HUES6 (cell line): ENCODE measurements around the gene USP25.

Experiments used
- H3K27ac ChIP-seq: 2 replicates; pipeline ENCODE4 v1.7.0; 2013; ENCODE audit warnings: low read depth, mild to moderate bottlenecking, low read length, inconsistent platforms
- H3K27me3 ChIP-seq: 2 replicates; pipeline ENCODE4 v1.6.1; 2013; ENCODE audit warnings: low read length; ENCODE audit not compliant: control insufficient read depth, insufficient read depth
- H3K36me3 ChIP-seq: 2 replicates; pipeline ENCODE4 v1.6.1; 2013; ENCODE audit warnings: low read length; ENCODE audit not compliant: control insufficient read depth, insufficient read depth
- H3K4me1 ChIP-seq: 2 replicates; pipeline ENCODE4 v1.6.1; 2013; ENCODE audit warnings: low read length; ENCODE audit not compliant: control insufficient read depth, insufficient read depth
- H3K4me3 ChIP-seq: 2 replicates; pipeline ENCODE4 v1.5.1; 2013; ENCODE audit warnings: low read depth, low read length
- H3K9ac ChIP-seq: one replicate; pipeline ENCODE4 v1.6.1; 2013; ENCODE audit warnings: mild to moderate bottlenecking, low read length
- H3K9me3 ChIP-seq: 2 replicates; pipeline ENCODE4 v1.6.1; 2013; ENCODE audit warnings: low read depth, low read length; ENCODE audit not compliant: control insufficient read depth, insufficient read depth

Gene USP25

GRCh38 chr21:15809065-15809464 is 79.3 kb downstream of the USP25 start:
- Histone ChIP-seq H3K27me3 (no peaks in the 10 kb centered on the region), H3K9ac (no peak overlapping the region), H3K27ac (no peak overlapping the region), H3K9me3 (peaks cover 6% of the 10 kb centered on the region; the same call in 1 of the 2 replicates), H3K4me1 (peaks cover 8% of the 10 kb centered on the region; the same call in 1 of the 2 replicates), H3K4me3 (no peak overlapping the region), H3K36me3 (peaks cover 32% of the 10 kb centered on the region)

GRCh38 chr21:15809818-15810217 is 80.0 kb downstream of the USP25 start:
- H3K4me1 ChIP-seq = peaks cover 3% of the 10 kb centered on the region; the same call in 1 of the 2 replicates
- H3K36me3 ChIP-seq = peaks cover 35% of the 10 kb centered on the region
- H3K27me3 ChIP-seq = no peaks in the 10 kb centered on the region
- no peak overlapping the region for H3K4me3 ChIP-seq
- no peak overlapping the region for H3K9ac ChIP-seq
- H3K27ac ChIP-seq = no peak overlapping the region
- peaks cover 11% of the 10 kb centered on the region for H3K9me3 ChIP-seq

GRCh38 chr21:15815285-15815684 is 85.5 kb downstream of the USP25 start:
- H3K9ac ChIP-seq = no peak overlapping the region
- peaks cover 49% of the 10 kb centered on the region for H3K36me3 ChIP-seq
- H3K27ac ChIP-seq = no peak overlapping the region
- H3K27me3 ChIP-seq = no peaks in the 10 kb centered on the region
- H3K4me3 ChIP-seq = no peak overlapping the region
- H3K9me3 ChIP-seq = peaks cover 26% of the 10 kb centered on the region
- H3K4me1 ChIP-seq = no peaks in the 10 kb centered on the region

- no peaks in the 10 kb centered on the region for H3K4me1 ChIP-seq
- H3K36me3 ChIP-seq = peaks cover 27% of the 10 kb centered on the region
Observed at GRCh38 chr21:15820327-15820726, 90.5 kb downstream of the USP25 start.

GRCh38 chr21:15820852-15821379 is 91.1 kb downstream of the USP25 start:
- H3K27ac ChIP-seq = no peak overlapping the region

More at GRCh38 chr21:15820327-15820726, 90.5 kb downstream of the USP25 start:
- H3K9ac ChIP-seq = no peak overlapping the region
- no peak overlapping the region for H3K27ac ChIP-seq
- no peaks in the 10 kb centered on the region for H3K27me3 ChIP-seq
- H3K9me3 ChIP-seq = peaks cover 9% of the 10 kb centered on the region
- H3K4me3 ChIP-seq = no peak overlapping the region

GRCh38 chr21:15823486-15824150 is 93.8 kb downstream of the USP25 start:
- no peak overlapping the region for H3K9ac ChIP-seq

More at GRCh38 chr21:15820852-15821379, 91.1 kb downstream of the USP25 start:
- Histone ChIP-seq H3K4me1 (no peaks in the 10 kb centered on the region), H3K4me3 (no peak overlapping the region), H3K9ac (no peak overlapping the region), H3K9me3 (0 out of 2 replicates have a peak, but pooled peaks cover 3% of the 10 kb centered on the region), H3K36me3 (peaks cover 21% of the 10 kb centered on the region), H3K27me3 (no peaks in the 10 kb centered on the region)

GRCh38 chr21:15825700-15826099 is 95.9 kb downstream of the USP25 start:
- no peaks in the 10 kb centered on the region for H3K27me3 ChIP-seq

More at GRCh38 chr21:15823486-15824150, 93.8 kb downstream of the USP25 start:
- H3K27ac ChIP-seq = no peak overlapping the region
- no peak overlapping the region for H3K4me3 ChIP-seq
- H3K27me3 ChIP-seq = no peaks in the 10 kb centered on the region
- H3K4me1 ChIP-seq = no peaks in the 10 kb centered on the region
- no peaks in the 10 kb centered on the region for H3K9me3 ChIP-seq
- H3K36me3 ChIP-seq = peaks cover 24% of the 10 kb centered on the region

GRCh38 chr21:15826147-15826780 is 96.5 kb downstream of the USP25 start:
- Histone ChIP-seq H3K4me1 (no peaks in the 10 kb centered on the region), H3K9me3 (no peaks in the 10 kb centered on the region), H3K27ac (no peak overlapping the region), H3K4me3 (no peak overlapping the region), H3K27me3 (no peaks in the 10 kb centered on the region), H3K9ac (no peak overlapping the region), H3K36me3 (peaks cover 35% of the 10 kb centered on the region)

More at GRCh38 chr21:15825700-15826099, 95.9 kb downstream of the USP25 start:
- Histone ChIP-seq H3K4me3 (no peak overlapping the region), H3K9me3 (no peaks in the 10 kb centered on the region), H3K36me3 (peaks cover 30% of the 10 kb centered on the region), H3K4me1 (no peaks in the 10 kb centered on the region), H3K9ac (no peak overlapping the region), H3K27ac (no peak overlapping the region)

- Histone ChIP-seq H3K36me3 (peaks cover 43% of the 10 kb centered on the region), H3K27me3 (no peaks in the 10 kb centered on the region), H3K4me1 (no peaks in the 10 kb centered on the region), H3K27ac (no peak overlapping the region), H3K9me3 (no peaks in the 10 kb centered on the region), H3K4me3 (no peak overlapping the region), H3K9ac (no peak overlapping the region)
Observed at GRCh38 chr21:15826908-15827601, 97.3 kb downstream of the USP25 start.

GRCh38 chr21:15831497-15831896 is 101.7 kb downstream of the USP25 start:
- Histone ChIP-seq H3K27me3 (no peaks in the 10 kb centered on the region), H3K9me3 (no peaks in the 10 kb centered on the region), H3K27ac (no peak overlapping the region), H3K9ac (no peak overlapping the region), H3K4me1 (no peaks in the 10 kb centered on the region), H3K4me3 (no peak overlapping the region), H3K36me3 (peaks cover 52% of the 10 kb centered on the region)

GRCh38 chr21:15837645-15838044 is 107.9 kb downstream of the USP25 start:
- no peaks in the 10 kb centered on the region for H3K9me3 ChIP-seq
- no peak overlapping the region for H3K4me3 ChIP-seq
- H3K36me3 ChIP-seq = peaks cover 25% of the 10 kb centered on the region
- no peaks in the 10 kb centered on the region for H3K27me3 ChIP-seq
- no peaks in the 10 kb centered on the region for H3K4me1 ChIP-seq
- H3K27ac ChIP-seq = no peak overlapping the region
- no peak overlapping the region for H3K9ac ChIP-seq
